NCI-H1105 (cell line): ENCODE measurements around the gene RNPEPL1.
"Not testable (repeated sequence)": the region's sequence is repeated elsewhere in the genome, so short reads cannot be mapped to it uniquely, and the experiment has no call there.

Experiments used
- DNase-seq: peaks from one replicate; lab custom pipeline; 2025; lab: John Stamatoyannopoulos, UW

Gene RNPEPL1

GRCh38 chr2:240567872-240568677, at the start of gene RNPEPL1:
RNPEPL1 (plus strand) TSS chr2:240568484; CDS start chr2:240568587, 103 bp downstream.
- DNase-seq = peak; percentile 28

- DNase-seq = no peak
Observed at GRCh38 chr2:240518981-240519380, 49.3 kb upstream of the RNPEPL1 start.

GRCh38 chr2:240519396-240520129, 48.7 kb upstream of the RNPEPL1 start:
- no peak for DNase-seq

GRCh38 chr2:240520130-240520973, 47.9 kb upstream of the RNPEPL1 start:
- DNase-seq = no peak

- no peak for DNase-seq
Observed at GRCh38 chr2:240520974-240521350, 47.3 kb upstream of the RNPEPL1 start.

- not testable (repeated sequence) for DNase-seq
Observed at GRCh38 chr2:240521885-240522284, 46.4 kb upstream of the RNPEPL1 start.

- no peak for DNase-seq
Observed at GRCh38 chr2:240522406-240522805, 45.9 kb upstream of the RNPEPL1 start.

GRCh38 chr2:240523451-240524281, 44.6 kb upstream of the RNPEPL1 start:
- DNase-seq = no peak

GRCh38 chr2:240524963-240525718, 43.1 kb upstream of the RNPEPL1 start:
- DNase-seq = no peak

GRCh38 chr2:240525802-240526201, 42.5 kb upstream of the RNPEPL1 start:
- DNase-seq = no peak

GRCh38 chr2:240526521-240526920, 41.8 kb upstream of the RNPEPL1 start:
- no peak for DNase-seq

GRCh38 chr2:240527153-240527750, 41.0 kb upstream of the RNPEPL1 start:
- DNase-seq = no peak

GRCh38 chr2:240528406-240529040, 39.8 kb upstream of the RNPEPL1 start:
- no peak for DNase-seq

- DNase-seq = no peak
Observed at GRCh38 chr2:240529344-240529999, 38.8 kb upstream of the RNPEPL1 start.

GRCh38 chr2:240530181-240530580, 38.1 kb upstream of the RNPEPL1 start:
- no peak for DNase-seq

- DNase-seq = no peak
Observed at GRCh38 chr2:240531038-240531437, 37.2 kb upstream of the RNPEPL1 start.

GRCh38 chr2:240532031-240532775, 36.1 kb upstream of the RNPEPL1 start:
- no peak for DNase-seq

- no peak for DNase-seq
Observed at GRCh38 chr2:240538031-240538780, 30.1 kb upstream of the RNPEPL1 start.
